GM12892 (cell line): ENCODE measurements around the gene PRPS1.

Experiments
- DNase-seq: peaks from one replicate; pipeline ENCODE4 v3.0.0; 2011; ENCODE audit not compliant: insufficient read length
- FAIRE-seq: peaks from 2 replicates; lab custom pipeline; 2011; peaks lifted over from hg19 to GRCh38; lab: Jason Lieb, UNC
- POLR2A ChIP-seq: IDR thresholded peaks from 2 replicates; pipeline ENCODE4 v1.6.1; 2011; ENCODE audit warnings: low read depth, low read length, control low read depth
- POLR2AphosphoS5 ChIP-seq: IDR thresholded peaks from 2 replicates; pipeline ENCODE4 v1.6.1; 2011; ENCODE audit warnings: low read depth, low read length, control low read depth
- TAF1 ChIP-seq: IDR thresholded peaks from 2 replicates; pipeline ENCODE4 v1.6.1; 2011; ENCODE audit warnings: low read depth, mild to moderate bottlenecking, control low read depth, low read length, borderline replicate concordance

Gene PRPS1

GRCh38 chrX:107699616-107700015, 71.3 kb downstream of the PRPS1 start:
- no peak for DNase-seq
- TF ChIP-seq POLR2AphosphoS5 (no peak), POLR2A (no peak), TAF1 (no peak)
- no peak for FAIRE-seq

- FAIRE-seq (peak; percentile 60), DNase-seq (no peak)
- TF ChIP-seq POLR2AphosphoS5 = no peak
- TF ChIP-seq TAF1 = no peak
- no peak for TF ChIP-seq POLR2A
Observed at GRCh38 chrX:107700317-107700774, 72.0 kb downstream of the PRPS1 start.
